H1 (cell line): ENCODE data around the gene LRRC23. TPM values are rescaled to one million over a fixed set of nuclear protein-coding genes. Genes with fewer than 3 reads are reported as not detected.
A peak's percentile ranks its signal among the peaks of the same experiment; 100 is the strongest.

Experiments
- CTCF ChIA-PET: fragments of 300-600 bp; sonication (Branson Sonifier 250); formaldehyde crosslinking; loops from one replicate; lab custom pipeline; 2021; ENCODE audit not compliant: partially characterized antibody; lab: Charles Lee
- POLR2A ChIA-PET: fragments of 300-600 bp; sonication (Branson Sonifier 250); formaldehyde crosslinking; loops from one replicate; lab custom pipeline; 2021; ENCODE audit warnings: inconsistent platforms; ENCODE audit not compliant: partially characterized antibody; lab: Charles Lee
- DNase-seq, 2 experiments: peaks; one replicate each; pipeline versions ENCODE4 v3.0.0 to v3.0.0-alpha.2; 2010 to 2022; ENCODE audit warnings: low spot score in 2 of 2, low read depth in 1 of 2, mixed read lengths in 1 of 2
- FAIRE-seq: peaks from 2 replicates; lab custom pipeline; 2011; peaks lifted over from hg19 to GRCh38; lab: Jason Lieb, UNC
- H2AFZ ChIP-seq: 2 replicates; pipeline ENCODE4 v1.8.1; 2012; ENCODE audit warnings: low read length, inconsistent platforms
- H2AK5ac ChIP-seq: 2 replicates; pipeline ENCODE4 v1.6.1; 2013; ENCODE audit warnings: low read depth, low read length
- H2BK120ac ChIP-seq: replicated peaks from 2 replicates; pipeline ENCODE3; 2013; ENCODE audit warnings: low read depth, low read length, inconsistent platforms
- H2BK12ac ChIP-seq: 2 replicates; pipeline ENCODE4 v1.6.1; 2013; ENCODE audit warnings: low read depth, low read length
- H2BK15ac ChIP-seq: 2 replicates; pipeline ENCODE4 v1.6.1; 2013; ENCODE audit warnings: low read length
- H2BK20ac ChIP-seq: 2 replicates; pipeline ENCODE4 v1.6.1; 2013; ENCODE audit warnings: low read length
- H2BK5ac ChIP-seq: 2 replicates; pipeline ENCODE4 v1.6.1; 2013; ENCODE audit warnings: low read depth, low read length
- H3K14ac ChIP-seq: 2 replicates; pipeline ENCODE4 v1.6.1; 2013; ENCODE audit warnings: inconsistent platforms; ENCODE audit not compliant: insufficient read length
- H3K18ac ChIP-seq: 2 replicates; pipeline ENCODE4 v1.6.1; 2013; ENCODE audit warnings: low read length; ENCODE audit errors: extremely low read depth
- H3K23ac ChIP-seq: 2 replicates; pipeline ENCODE4 v1.6.1; 2013; ENCODE audit warnings: inconsistent platforms; ENCODE audit not compliant: insufficient read length
- H3K23me2 ChIP-seq: 2 replicates; pipeline ENCODE4 v1.6.1; 2013; ENCODE audit warnings: low read depth, low read length
- H3K27ac ChIP-seq: 2 replicates; pipeline ENCODE4 v1.6.1; 2011; ENCODE audit warnings: low read depth, low read length, inconsistent platforms
- H3K27me3 ChIP-seq, 4 experiments: replicated peaks in 1 of 4; 1 replicate in 1 of 4; 2 replicates in 3 of 4; pipeline versions ENCODE4 v1.6.1 to v1.8.1; 2011 to 2013; ENCODE audit warnings: low read length in 3 of 4, mild to moderate bottlenecking in 3 of 4, inconsistent platforms in 2 of 4, mixed read lengths in 2 of 4, moderate library complexity in 1 of 4; ENCODE audit not compliant: control insufficient read depth in 3 of 4, insufficient read depth in 3 of 4; ENCODE audit errors: extremely low read depth in 1 of 4
- H3K36me3 ChIP-seq, 4 experiments: 2 replicates each; pipeline versions ENCODE4 v1.6.1 to v1.8.1; 2011 to 2013; ENCODE audit warnings: mild to moderate bottlenecking in 4 of 4, low read length in 3 of 4, moderate library complexity in 2 of 4, control low read depth in 1 of 4, inconsistent platforms in 1 of 4; ENCODE audit not compliant: insufficient read depth in 4 of 4, control insufficient read depth in 2 of 4
- H3K4ac ChIP-seq: replicated peaks from 2 replicates; pipeline ENCODE3; 2013; ENCODE audit warnings: low read length, low read depth, mixed read lengths, inconsistent platforms; ENCODE audit not compliant: insufficient read length
- H3K4me1 ChIP-seq, 4 experiments: replicated peaks in 1 of 4; 1 replicate in 1 of 4; 2 replicates in 3 of 4; pipeline versions ENCODE4 v1.6.1 to v1.8.1; 2011 to 2013; ENCODE audit warnings: low read length in 3 of 4, inconsistent platforms in 2 of 4, mixed read lengths in 1 of 4; ENCODE audit not compliant: insufficient read depth in 4 of 4, control insufficient read depth in 3 of 4
- H3K4me2 ChIP-seq, 2 experiments: 2 replicates each; pipeline versions ENCODE4 v1.6.1 to v1.8.1; 2011 to 2013; ENCODE audit warnings: low read depth in 2 of 2, low read length in 2 of 2, control low read depth in 1 of 2, inconsistent platforms in 1 of 2, mild to moderate bottlenecking in 1 of 2; ENCODE audit not compliant: insufficient read depth in 1 of 2
- H3K4me3 ChIP-seq, 4 experiments: fragments of 200-600, 300-600 bp in 1 of 4; sonication (generic), shearing (Covaris generic), sonication (Bioruptor Twin) in 1 of 4; 2 replicates each; pipeline versions ENCODE4 v1.5.1 to v1.8.1; 2011 to 2016; ENCODE audit warnings: low read length in 4 of 4, low read depth in 3 of 4, control low read depth in 2 of 4, inconsistent platforms in 2 of 4, mild to moderate bottlenecking in 2 of 4, mixed read lengths in 1 of 4, moderate library complexity in 1 of 4; ENCODE audit not compliant: insufficient read depth in 2 of 4; ENCODE audit errors: extremely low read depth in 1 of 4
- H3K56ac ChIP-seq: replicated peaks from 2 replicates; pipeline ENCODE3; 2013; ENCODE audit warnings: low read depth, mild to moderate bottlenecking, mixed read lengths, low read length, inconsistent platforms; ENCODE audit not compliant: insufficient read length
- H3K79me1 ChIP-seq: 2 replicates; pipeline ENCODE4 v1.6.1; 2013; ENCODE audit warnings: low read depth, low read length, control low read depth
- H3K79me2 ChIP-seq, 2 experiments: 2 replicates each; pipeline versions ENCODE4 v1.6.1 to v1.8.1; 2012 to 2013; ENCODE audit warnings: low read length in 2 of 2, mild to moderate bottlenecking in 2 of 2, inconsistent platforms in 1 of 2; ENCODE audit not compliant: insufficient read depth in 2 of 2, control insufficient read depth in 1 of 2
- H3K9ac ChIP-seq, 4 experiments: replicated peaks in 1 of 4; 1 replicate in 1 of 4; 2 replicates in 3 of 4; pipeline versions ENCODE4 v1.6.1 to v1.8.1; 2011 to 2013; ENCODE audit warnings: low read depth in 3 of 4, low read length in 3 of 4, control low read depth in 2 of 4, mild to moderate bottlenecking in 2 of 4, moderate library complexity in 2 of 4, inconsistent platforms in 1 of 4; ENCODE audit errors: extremely low read depth in 1 of 4
- H3K9me3 ChIP-seq, 2 experiments: 2 replicates each; pipeline versions ENCODE4 v1.6.1 to v1.8.1; 2012 to 2013; ENCODE audit warnings: mild to moderate bottlenecking in 2 of 2, moderate library complexity in 2 of 2, control low read depth in 1 of 2, inconsistent platforms in 1 of 2, low read depth in 1 of 2, low read length in 1 of 2, mixed read lengths in 1 of 2; ENCODE audit not compliant: insufficient read depth in 2 of 2
- H4K20me1 ChIP-seq, 2 experiments: replicated peaks in 1 of 2; 2 replicates each; pipeline versions ENCODE3 to v1.8.1; 2011 to 2013; ENCODE audit warnings: inconsistent platforms in 2 of 2, low read length in 2 of 2, mild to moderate bottlenecking in 1 of 2; ENCODE audit not compliant: insufficient read depth in 2 of 2, control insufficient read depth in 1 of 2
- H4K5ac ChIP-seq: 2 replicates; pipeline ENCODE4 v1.6.1; 2013; ENCODE audit warnings: low read length, low read depth, mixed read lengths, inconsistent platforms; ENCODE audit not compliant: insufficient read length
- H4K8ac ChIP-seq: 2 replicates; pipeline ENCODE4 v1.8.0; 2013; ENCODE audit warnings: mild to moderate bottlenecking, moderate library complexity, low read length, inconsistent platforms; ENCODE audit not compliant: insufficient read depth; ENCODE audit errors: extremely low read depth
- H4K91ac ChIP-seq: replicated peaks from 2 replicates; pipeline ENCODE3; 2013; ENCODE audit warnings: low read length, mixed read lengths, inconsistent platforms; ENCODE audit not compliant: insufficient read length
- CBX5 ChIP-seq: fragments of 300-800, 300-1000 bp; sonication (generic); IDR thresholded peaks from 2 replicates; pipeline ENCODE4 v1.7.1; 2016; ENCODE audit warnings: antibody characterized with exemption, low read length, low read depth
- CBX8 ChIP-seq: fragments of 300-800, 300-1000 bp; sonication (generic); IDR thresholded peaks from 2 replicates; pipeline ENCODE4 v1.7.1; 2016; ENCODE audit warnings: low read depth, low read length, borderline replicate concordance
- CEBPB ChIP-seq: IDR thresholded peaks from 2 replicates; pipeline ENCODE4 v1.6.1; 2012; ENCODE audit warnings: low read depth, low read length
- CTBP2 ChIP-seq: IDR thresholded peaks from 2 replicates; pipeline ENCODE4 v1.7.0; 2011; ENCODE audit warnings: borderline replicate concordance, mild to moderate bottlenecking, moderate library complexity, mixed read lengths, low read length; ENCODE audit not compliant: insufficient read depth, insufficient read length
- JUND ChIP-seq: IDR thresholded peaks from 2 replicates; pipeline ENCODE4 v1.6.1; 2011; ENCODE audit warnings: mild to moderate bottlenecking, improper control_type of control experiment, low read length
- MAFK ChIP-seq: IDR thresholded peaks from 2 replicates; pipeline ENCODE4 v1.6.1; 2012; ENCODE audit warnings: low read depth, mild to moderate bottlenecking, improper control_type of control experiment, low read length
- POU5F1 ChIP-seq: IDR thresholded peaks from 2 replicates; pipeline ENCODE4 v1.6.1; 2011; ENCODE audit warnings: low read depth, mild to moderate bottlenecking, low read length, moderate library complexity
- RBBP5 ChIP-seq: IDR thresholded peaks from 2 replicates; pipeline ENCODE4 v1.7.1; 2012; ENCODE audit warnings: low read depth, mild to moderate bottlenecking, inconsistent platforms, low read length, moderate library complexity, borderline replicate concordance
- RFX5 ChIP-seq: IDR thresholded peaks from 2 replicates; pipeline ENCODE4 v1.6.1; 2011; ENCODE audit warnings: low read depth, low read length, improper control_type of control experiment, borderline replicate concordance
- SAP30 ChIP-seq: fragments of 300-600 bp; sonication (generic); IDR thresholded peaks from 2 replicates; pipeline ENCODE4 v1.7.1; 2012; ENCODE audit warnings: low read length, moderate library complexity, mild to moderate bottlenecking, inconsistent platforms; ENCODE audit not compliant: insufficient read depth, insufficient replicate concordance
- TCF12 ChIP-seq: IDR thresholded peaks from 2 replicates; pipeline ENCODE4 v1.6.1; 2011; ENCODE audit warnings: low read depth, mild to moderate bottlenecking, low read length
- WGBS, 2 experiments: shearing (Covaris generic) in 1 of 2; methylation state at CpG; one replicate each; pipeline versions ENCODE4 v1.1.6 to v1.1.7; 2013 to 2015; ENCODE audit warnings: low lambda C conversion rate in 2 of 2, mixed read lengths in 2 of 2, inconsistent platforms in 1 of 2, low coverage in 1 of 2, missing lambda C conversion rate in 1 of 2; ENCODE audit not compliant: insufficient replicate concordance in 2 of 2, insufficient coverage in 1 of 2, insufficient read length in 1 of 2; ENCODE audit errors: extremely low coverage in 1 of 2, missing lambda C conversion rate in 1 of 2; 5-methylcytosine and 5-hydroxymethylcytosine counted together
- polyA plus RNA-seq, 7 experiments: library from polyadenylated mRNA; depleted of rRNA in 3 of 7; stranded (reverse) in 5 of 7; unstranded in 2 of 7; fragments of >200 nt in 5 of 7; fragments of 200-250 nt in 2 of 7; gene quantifications; 1 replicate in 5 of 7; 2 replicates in 1 of 7; 4 replicates in 1 of 7; pipeline versions ENCODE4 v1.2.1 to v1.2.3, GENCODE V29; 2011 to 2013; ENCODE audit warnings: missing spikeins in 2 of 7, mixed read lengths in 2 of 7
- total RNA-seq: library from RNA; stranded (reverse); fragmentation: NEBNext Ultra II Directional; extraction: Animal tissue kit (Norgen Biotek cat#: 25700); gene quantifications from 2 replicates; pipeline ENCODE4 v1.2.1, GENCODE V29; 2021

LRRC23 gene
- total and polyA plus RNA-seq, 2 of the 8 experiments (the other 6 are each of a cell fraction or from before 2014, with no cell fraction given), result 2.5 to 3.6 TPM

- DNase-seq (peak in 1 of 2 experiments; percentile 84), FAIRE-seq (no peak)
- no peak overlapping the region for H3K14ac ChIP-seq
- 4% methylated on average over 8 of the region's 8 CpGs; no CpG with 5 or more reads in 1 of the 2 experiments for WGBS, 2 experiments
- H4K8ac ChIP-seq, result no peak overlapping the region
- peak overlapping the region; percentile 86 for H3K4ac ChIP-seq
- H3K36me3 ChIP-seq, result peaks cover 16 to 31% (median 21%) of the 10 kb centered on the region in 4 experiments
- H3K79me2 ChIP-seq, result peaks cover 23% of the 10 kb centered on the region in 2 experiments
- peaks cover 5% of the 10 kb centered on the region; the same call in 1 of the 2 replicates for H3K79me1 ChIP-seq
- H3K27me3 ChIP-seq, result no peaks in the 10 kb centered on the region
- peak overlapping the region; percentile 84 for H2BK120ac ChIP-seq
- H3K4me2 ChIP-seq, result peak overlapping the region; percentile 92 to 100
- H3K9ac ChIP-seq, result peak overlapping the region in 3 of 4 experiments; percentile 49 to 69 (median 62); a peak in 6 of 7 replicates
- H2AFZ ChIP-seq, result no peak overlapping the region
- peak overlapping the region; percentile 99 for H4K91ac ChIP-seq
- no peaks in the 10 kb centered on the region for H3K9me3 ChIP-seq
- CTCF ChIA-PET, result interaction anchor here (0.6 to 10.0 kb wide), 22 partner anchors 10 to 186 kb away, joined by 3 to 253 read pairs (median 4); partner anchors contain the start of genes C12orf57, ENO2, GNB3 and LRRC23
- peaks cover 9 to 11% of the 10 kb centered on the region in 2 experiments for H4K20me1 ChIP-seq
- H3K4me3 ChIP-seq, result peak overlapping the region; percentile 53 to 90 (median 70)
- H4K5ac ChIP-seq, result peak overlapping the region; percentile 90
- peak overlapping the region; percentile 99 for H2BK12ac ChIP-seq
- H2BK20ac ChIP-seq, result peak overlapping the region; percentile 40; the same call in 1 of the 2 replicates
- H3K56ac ChIP-seq, result peak overlapping the region; percentile 91
- POLR2A ChIA-PET, result interaction anchor here (0.9 to 44.0 kb wide), 17 partner anchors 16 to 311 kb away, joined by 3 to 1596 read pairs (median 6); partner anchors contain the start of genes C12orf57, C1RL, CDCA3 and EMG1
- H2BK5ac ChIP-seq, result peak overlapping the region; percentile 100
- H3K27ac ChIP-seq, result peak overlapping the region; percentile 86
- H2AK5ac ChIP-seq, result peak overlapping the region; percentile 95
- peak overlapping the region; percentile 100; the same call in 1 of the 2 replicates for H2BK15ac ChIP-seq
- H3K23ac ChIP-seq, result no peak overlapping the region
- H3K18ac ChIP-seq, result peak overlapping the region; percentile 94
- peaks cover 28% of the 10 kb centered on the region for H3K23me2 ChIP-seq
- peaks cover 13 to 31% (median 17%) of the 10 kb centered on the region in 4 experiments for H3K4me1 ChIP-seq
- 0 out of 2 replicates have a peak, but pooled peaks have one; percentile 44 for TF ChIP-seq RBBP5
- no peak for TF ChIP-seq CBX5
- no peak for TF ChIP-seq POU5F1
- no peak for TF ChIP-seq TCF12
- TF ChIP-seq SAP30, result no peak
- no peak for TF ChIP-seq CBX8
- TF ChIP-seq CEBPB, result peak; percentile 78
- no peak for TF ChIP-seq MAFK
- TF ChIP-seq JUND, result peak; percentile 92
- TF ChIP-seq RFX5, result no peak
- TF ChIP-seq CTBP2, result peak; percentile 70
These were observed 21.1 kb downstream of the LRRC23 start for GRCh38 chr12:6925540-6926279.
